Rectal smooth muscle tissue (tissue), 1 donor: ENCODE measurements around the gene PRAMEF14.
"Not testable (repeated sequence)": the region's sequence is repeated elsewhere in the genome, so short reads cannot be mapped to it uniquely, and the experiment has no call there.

Source experiments
- H3K27ac ChIP-seq: one replicate; pipeline ENCODE4 v1.7.0; 2013; ENCODE audit warnings: low read depth, low read length, inconsistent platforms
- H3K27me3 ChIP-seq: one replicate; pipeline ENCODE4 v1.7.0; 2013; ENCODE audit warnings: low read length; ENCODE audit not compliant: control insufficient read depth, insufficient read depth
- H3K36me3 ChIP-seq: one replicate; pipeline ENCODE4 v1.7.0; 2013; ENCODE audit warnings: low read length; ENCODE audit not compliant: control insufficient read depth, insufficient read depth
- H3K4me1 ChIP-seq: one replicate; pipeline ENCODE4 v1.7.0; 2013; ENCODE audit warnings: low read length; ENCODE audit not compliant: control insufficient read depth, insufficient read depth
- H3K4me3 ChIP-seq: one replicate; pipeline ENCODE4 v1.7.0; 2013; ENCODE audit warnings: low read length
- H3K9ac ChIP-seq: one replicate; pipeline ENCODE4 v1.7.0; 2013; ENCODE audit warnings: low read length

PRAMEF14 gene

DNA sequence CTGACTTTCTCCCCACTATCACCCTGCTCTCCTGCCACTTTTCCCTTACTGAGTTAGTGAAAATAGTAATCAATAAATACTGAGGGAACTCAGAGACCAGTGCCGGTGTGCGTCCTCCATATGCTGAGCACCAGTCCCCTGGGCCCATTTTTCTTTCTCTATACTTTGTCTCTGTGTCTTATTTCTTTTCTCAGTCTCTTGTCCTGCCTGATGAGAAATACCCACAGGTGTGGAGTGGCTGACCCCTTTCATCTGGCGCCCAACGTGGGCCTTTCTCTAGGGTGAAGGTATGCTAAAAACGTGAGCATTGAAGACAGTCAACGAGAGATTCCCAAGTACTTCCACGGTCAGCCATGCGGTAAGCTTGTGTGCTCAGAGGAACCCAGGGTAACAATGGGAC is 6.5 kb upstream of the PRAMEF14 start:
- H3K27ac ChIP-seq, H3K36me3 ChIP-seq, H3K27me3 ChIP-seq, H3K9ac ChIP-seq, H3K4me3 ChIP-seq, H3K4me1 ChIP-seq: not testable (repeated sequence)

DNA sequence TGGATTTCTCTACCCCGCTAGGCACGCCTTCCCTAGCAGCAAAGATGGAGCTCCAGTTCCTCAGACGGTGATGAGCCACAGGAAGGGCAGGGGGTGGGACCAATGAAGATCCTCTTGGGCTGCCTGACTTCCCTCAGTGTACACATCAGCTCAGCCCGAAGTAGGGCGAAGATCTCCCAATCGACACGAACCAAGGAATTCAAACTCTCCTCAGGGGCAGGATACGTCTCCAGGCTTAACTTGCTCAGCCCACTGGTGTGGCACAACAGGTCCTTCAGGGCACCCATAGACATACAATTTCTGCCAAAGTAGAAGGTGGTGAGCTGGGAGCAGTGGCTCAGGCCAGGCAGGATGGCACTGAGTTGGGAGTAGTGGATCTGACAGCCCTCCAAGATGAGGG is 4.4 kb downstream of the PRAMEF14 start:
- not testable (repeated sequence) for H3K4me1 ChIP-seq, H3K4me3 ChIP-seq, H3K9ac ChIP-seq, H3K27ac ChIP-seq, H3K27me3 ChIP-seq, H3K36me3 ChIP-seq

DNA sequence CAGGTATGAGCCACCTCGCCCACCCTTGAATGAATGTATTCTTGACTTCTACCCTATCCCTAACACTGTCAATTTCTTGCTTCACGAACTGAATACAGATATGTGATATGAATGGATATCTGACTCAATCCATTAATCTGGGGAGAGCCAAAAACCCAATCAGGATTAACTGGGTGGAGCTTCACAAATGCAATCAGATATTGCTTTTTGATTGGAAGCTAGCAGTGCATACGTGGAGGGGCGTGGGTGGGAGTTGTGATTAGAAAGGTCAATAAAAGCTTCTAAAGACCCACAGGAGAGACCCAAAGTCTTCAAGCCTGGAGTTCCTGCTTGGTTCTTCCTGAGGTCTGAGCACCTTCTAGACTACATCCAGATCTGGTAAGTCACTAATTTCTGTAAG is 31.7 kb downstream of the PRAMEF14 start, which contains the start of gene PRAMEF15:
Gene PRAMEF15 (plus strand): TSS at position 301 of the 400 bp plus-strand sequence. CDS start 2,827 bp downstream, outside the sequence.
- H3K27ac ChIP-seq, H3K27me3 ChIP-seq, H3K4me1 ChIP-seq, H3K9ac ChIP-seq, H3K4me3 ChIP-seq, H3K36me3 ChIP-seq: not testable (repeated sequence)

DNA sequence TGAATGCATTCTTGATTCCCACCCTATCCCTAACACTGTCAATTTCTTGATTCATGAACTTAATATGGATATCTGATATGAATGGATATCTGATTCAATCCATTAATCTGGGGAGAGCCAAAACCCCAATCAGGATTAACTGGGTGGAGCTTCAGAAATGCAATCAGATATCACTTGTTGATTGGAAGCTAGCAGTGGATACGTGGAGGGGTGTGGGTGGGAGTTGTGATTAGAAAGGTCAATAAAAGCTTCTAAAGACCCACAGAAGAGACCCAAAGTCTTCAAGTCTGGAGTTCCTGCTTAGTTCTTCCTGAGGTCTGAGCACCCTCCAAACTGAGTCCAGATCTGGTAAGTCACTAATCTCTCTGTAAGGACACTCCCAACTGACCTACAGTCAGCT is 43.7 kb downstream of the PRAMEF14 start, which contains the start of gene PRAMEF33:
Gene PRAMEF33 (plus strand): TSS at position 301 of the 400 bp plus-strand sequence. CDS start 2,416 bp downstream, outside the sequence.
- H3K4me1 ChIP-seq, H3K9ac ChIP-seq, H3K36me3 ChIP-seq, H3K27me3 ChIP-seq, H3K27ac ChIP-seq, H3K4me3 ChIP-seq: not testable (repeated sequence)

GRCh38 chr1:13302197-13302596 is 44.7 kb downstream of the PRAMEF14 start:
- H3K27ac ChIP-seq, H3K36me3 ChIP-seq, H3K27me3 ChIP-seq, H3K4me1 ChIP-seq, H3K9ac ChIP-seq, H3K4me3 ChIP-seq: not testable (repeated sequence)

DNA sequence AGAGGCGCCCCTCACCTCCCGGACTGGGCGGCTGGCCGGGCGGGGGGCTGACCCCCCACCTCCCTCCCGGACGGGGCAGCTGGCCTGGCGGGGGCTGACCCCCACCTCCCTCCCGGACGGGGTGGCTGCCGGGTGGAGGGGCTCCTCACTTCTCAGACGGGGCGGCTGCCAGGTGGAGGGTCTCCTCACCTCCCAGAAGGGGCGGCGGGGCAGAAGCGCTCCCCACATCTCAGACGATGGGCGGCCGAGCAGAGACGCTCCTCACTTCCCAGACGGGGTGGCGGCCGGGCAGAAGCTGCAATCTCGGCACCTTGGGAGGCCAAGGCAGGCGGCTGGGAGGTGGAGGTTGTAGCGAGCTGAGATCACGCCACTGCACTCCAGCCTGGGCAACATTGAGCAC is 48.2 kb downstream of the PRAMEF14 start:
- H3K9ac ChIP-seq, H3K4me3 ChIP-seq, H3K4me1 ChIP-seq, H3K36me3 ChIP-seq, H3K27me3 ChIP-seq, H3K27ac ChIP-seq: not testable (repeated sequence)

DNA sequence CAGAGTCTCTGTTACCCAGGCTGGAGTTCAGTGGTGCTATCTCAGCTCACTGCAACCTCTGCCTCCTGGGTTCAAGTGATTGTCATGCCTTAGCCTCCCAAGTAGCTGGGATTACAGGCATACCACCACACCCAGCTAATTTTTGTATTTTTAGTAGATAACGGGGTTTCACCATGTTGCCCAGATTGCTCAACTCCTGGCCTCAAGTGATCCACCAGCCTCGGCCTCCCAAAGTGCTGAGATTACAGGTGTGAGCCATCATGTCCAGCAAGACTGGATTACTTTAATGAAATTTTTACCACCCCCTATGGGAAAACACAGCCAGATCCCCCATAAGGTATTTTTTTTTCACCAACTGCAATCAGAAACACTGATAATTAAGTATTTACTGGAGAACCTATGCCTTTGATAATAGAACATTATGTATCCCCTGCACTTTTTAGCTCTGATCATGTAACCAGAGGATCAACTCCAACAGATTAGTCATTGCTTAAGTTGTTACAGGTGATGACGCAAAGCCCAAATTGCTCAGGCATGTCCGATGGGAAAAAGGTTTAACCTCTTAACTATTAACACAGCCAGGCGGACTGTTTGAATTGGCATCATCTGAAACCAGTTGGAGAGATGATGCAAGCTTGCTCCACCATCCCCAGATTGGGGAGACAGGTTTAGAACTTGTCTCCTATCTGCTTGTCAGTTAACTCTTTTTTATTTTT is 49.6 kb downstream of the PRAMEF14 start:
- not testable (repeated sequence) for H3K4me1 ChIP-seq, H3K4me3 ChIP-seq, H3K36me3 ChIP-seq, H3K9ac ChIP-seq, H3K27ac ChIP-seq, H3K27me3 ChIP-seq
